Kidney (tissue), 14 donors: ENCODE measurements around the gene INSYN2B. TPM values are rescaled to one million over a fixed set of nuclear protein-coding genes. Genes with fewer than 3 reads are reported as not detected.
"Not testable (repeated sequence)": the region's sequence is repeated elsewhere in the genome, so short reads cannot be mapped to it uniquely, and the experiment has no call there.

ENCODE experiments used
- DNase-seq, 5 donors: peaks; one replicate each; pipeline ENCODE4 v3.0.0-alpha.2; 2013 to 2020
- FAIRE-seq: peaks from 2 replicates; lab custom pipeline; 2012; peaks lifted over from hg19 to GRCh38; lab: Jason Lieb, UNC
- H3K27ac ChIP-seq, 2 donors: one replicate each; pipeline ENCODE4 v1.7.0; 2013; ENCODE audit warnings: low read depth in 2 of 2, low read length in 2 of 2, inconsistent platforms in 1 of 2
- H3K27me3 ChIP-seq: one replicate; pipeline ENCODE4 v1.7.1; 2013; ENCODE audit warnings: low read length, inconsistent platforms; ENCODE audit not compliant: control insufficient read depth, insufficient read depth
- H3K36me3 ChIP-seq, 3 donors: one replicate each; pipeline versions ENCODE4 v1.7.0 to v1.7.1; 2013; ENCODE audit warnings: low read length in 3 of 3, control low read depth in 1 of 3, inconsistent platforms in 1 of 3; ENCODE audit not compliant: insufficient read depth in 3 of 3, control insufficient read depth in 2 of 3
- H3K4me1 ChIP-seq, 3 donors: one replicate each; pipeline versions ENCODE4 v1.7.0 to v1.7.1; 2013; ENCODE audit warnings: low read length in 3 of 3, inconsistent platforms in 1 of 3, low read depth in 1 of 3; ENCODE audit not compliant: control insufficient read depth in 2 of 3, insufficient read depth in 2 of 3
- H3K4me3 ChIP-seq, 3 donors: one replicate each; pipeline versions ENCODE4 v1.7.0 to v1.8.1; 2013; ENCODE audit warnings: low read length in 3 of 3, control low read depth in 1 of 3, inconsistent platforms in 1 of 3
- H3K9ac ChIP-seq, 3 donors: one replicate each; pipeline versions ENCODE4 v1.7.0 to v1.7.1; 2013; ENCODE audit warnings: low read length in 3 of 3, control low read depth in 1 of 3, inconsistent platforms in 1 of 3
- H3K9me3 ChIP-seq, 3 donors: one replicate each; pipeline versions ENCODE4 v1.7.0 to v1.7.1; 2013; ENCODE audit warnings: low read length in 3 of 3, control low read depth in 1 of 3, inconsistent platforms in 1 of 3; ENCODE audit not compliant: control insufficient read depth in 2 of 3, insufficient read depth in 1 of 3
- CTCF ChIP-seq: IDR thresholded peaks from 3 replicates; pipeline ENCODE4 v1.5.1; 2012; ENCODE audit warnings: mild to moderate bottlenecking, moderate library complexity, borderline replicate concordance; ENCODE audit not compliant: insufficient read depth; ENCODE audit errors: extremely low read depth
- intact Hi-C: fragments of 100-400 bp; cut with DNase I; formaldehyde crosslinking; loops from one replicate; pipeline ENCODE4 v1.11.1; 2022
- polyA plus RNA-seq: library from polyadenylated mRNA; stranded (reverse); fragments of 350-450 nt; fragmentation: Illumina TruSeq; extraction: RNeasy Lipid Tissue Mini Kit (QIAGEN cat#74804); gene quantifications from one replicate; pipeline ENCODE4 v1.2.3, GENCODE V29; 2014; ENCODE audit warnings: low read depth, low replicate concordance; ENCODE audit not compliant: insufficient read depth
- total RNA-seq: library from RNA; stranded (reverse); fragmentation: NEBNext Ultra II Directional; extraction: Animal tissue kit (Norgen Biotek cat#: 25700); gene quantifications from one replicate; pipeline ENCODE4 v1.2.1, GENCODE V29; 2021
- donor health status: control.
- donor health status: control.
- donor health status: control.
- donor health status: control.
- donor health status: control.
- donor health status: DM: yes; HTN: yes; CAD: no.
- donor health status: Normal renal cell carcinoma (clear cell type).

The INSYN2B gene
- total and polyA plus RNA-seq, 2 donors from 2014 or later, result 0.28 TPM; not detected in 1

- no peak for DNase-seq
- Histone ChIP-seq H3K9me3 (no peaks in the 10 kb centered on the region), H3K27me3 (no peaks in the 10 kb centered on the region), H3K36me3 (no peaks in the 10 kb centered on the region), H3K4me1 (no peaks in the 10 kb centered on the region), H3K9ac (no peak overlapping the region), H3K4me3 (no peak overlapping the region), H3K27ac (no peak overlapping the region)
- no peak for TF ChIP-seq CTCF
- no peak for FAIRE-seq
- intact Hi-C loops, result no loop called here
Observed at GRCh38 chr5:169836835-169837536, 143.3 kb downstream of the INSYN2B start.

- H3K36me3 ChIP-seq, FAIRE-seq, H3K9me3 ChIP-seq, H3K27ac ChIP-seq, H3K4me1 ChIP-seq, intact Hi-C loops, H3K27me3 ChIP-seq, H3K9ac ChIP-seq, DNase-seq, H3K4me3 ChIP-seq: not testable (repeated sequence)
Observed at GRCh38 chr5:169834540-169834939, 145.8 kb downstream of the INSYN2B start.

GRCh38 chr5:169833681-169834292, 146.5 kb downstream of the INSYN2B start:
- H3K36me3 ChIP-seq, H3K27ac ChIP-seq, H3K9me3 ChIP-seq, H3K4me3 ChIP-seq, H3K4me1 ChIP-seq, FAIRE-seq, H3K9ac ChIP-seq, H3K27me3 ChIP-seq, intact Hi-C loops: not testable (repeated sequence)
- DNase-seq, result peak in 1 of 5 donors; percentile 19

- H3K4me1 ChIP-seq, result no peaks in the 10 kb centered on the region
- no peaks in the 10 kb centered on the region for H3K36me3 ChIP-seq
- DNase-seq (no peak), FAIRE-seq (no peak)
- no peak overlapping the region for H3K9ac ChIP-seq
- H3K27me3 ChIP-seq, result no peaks in the 10 kb centered on the region
- H3K4me3 ChIP-seq, result no peak overlapping the region
- TF ChIP-seq CTCF, result no peak
- no peaks in the 10 kb centered on the region for H3K9me3 ChIP-seq
- intact Hi-C loops, result no loop called here
- no peak overlapping the region for H3K27ac ChIP-seq
Observed at GRCh38 chr5:169832845-169833244, 147.4 kb downstream of the INSYN2B start.
